Measurements from ENCODE around the gene NAV3.

Gene NAV3

GRCh38 chr12:77915071-77915600, 84.4 kb downstream of the NAV3 start:
- TF ChIP-seq CTCF (IDR thresholded peaks at IDR 0.05; ENCODE audit: low read depth, low read length), result no peak
- no peak overlapping the region for H3K4me3 ChIP-seq (ENCODE audit: low read depth, low read length)
- in situ Hi-C loops (cut with HindIII; ENCODE audit: low sequenced_read_pairs), result no loop called here
- no peak for DNase-seq (ENCODE audit: low read depth, low spot score)

- in situ Hi-C loops (cut with HindIII; ENCODE audit: low sequenced_read_pairs), result no loop called here
- DNase-seq (ENCODE audit: low read depth, low spot score), result no peak
- no peak overlapping the region for H3K4me3 ChIP-seq (ENCODE audit: low read depth, low read length)
- no peak for TF ChIP-seq CTCF (IDR thresholded peaks at IDR 0.05; ENCODE audit: low read depth, low read length)
Measured at GRCh38 chr12:77916276-77916675, 85.6 kb downstream of the NAV3 start.

- no peak for DNase-seq (ENCODE audit: low read depth, low spot score)
- H3K4me3 ChIP-seq (ENCODE audit: low read depth, low read length), result no peak overlapping the region
- TF ChIP-seq CTCF (IDR thresholded peaks at IDR 0.05; ENCODE audit: low read depth, low read length), result no peak
- in situ Hi-C loops (cut with HindIII; ENCODE audit: low sequenced_read_pairs), result no loop called here
Measured at GRCh38 chr12:77918046-77918445, 87.4 kb downstream of the NAV3 start.

GRCh38 chr12:77919450-77919849, 88.8 kb downstream of the NAV3 start:
- no peak for DNase-seq (ENCODE audit: low read depth, low spot score)
- no peak overlapping the region for H3K4me3 ChIP-seq (ENCODE audit: low read depth, low read length)
- no peak for TF ChIP-seq CTCF (IDR thresholded peaks at IDR 0.05; ENCODE audit: low read depth, low read length)
- in situ Hi-C loops (cut with HindIII; ENCODE audit: low sequenced_read_pairs), result no loop called here

GRCh38 chr12:77923882-77924281, 93.2 kb downstream of the NAV3 start:
- in situ Hi-C loops (cut with HindIII; ENCODE audit: low sequenced_read_pairs), result no loop called here
- TF ChIP-seq CTCF (IDR thresholded peaks at IDR 0.05; ENCODE audit: low read depth, low read length), result no peak
- peak; percentile 21 for DNase-seq (ENCODE audit: low read depth, low spot score)
- H3K4me3 ChIP-seq (ENCODE audit: low read depth, low read length), result no peak overlapping the region

- TF ChIP-seq CTCF (IDR thresholded peaks at IDR 0.05; ENCODE audit: low read depth, low read length), result no peak
Measured at GRCh38 chr12:77924703-77925102, 94.0 kb downstream of the NAV3 start.

More at GRCh38 chr12:77924703-77925102, 94.0 kb downstream of the NAV3 start:
- in situ Hi-C loops (cut with HindIII; ENCODE audit: low sequenced_read_pairs), result loop anchor here (25.0 kb wide), 1 partner anchor 187 kb away; no protein-coding TSS in a partner anchor
- DNase-seq (ENCODE audit: low read depth, low spot score), result peak; percentile 53
- no peak overlapping the region for H3K4me3 ChIP-seq (ENCODE audit: low read depth, low read length)

All from astrocyte of the spinal cord (primary cell).